ENCODE results near the gene SRP9. TPM values are rescaled to one million over a fixed set of nuclear protein-coding genes. Genes with fewer than 3 reads are reported as not detected.
A peak's percentile ranks its signal among the peaks of the same experiment; 100 is the strongest.

SRP9 gene
- total and polyA plus RNA-seq, 8 donors: 68.9 to 289 (median 156) TPM

- intact Hi-C loops (cut with DNase I; ENCODE audit: low total_unique reads): no loop called here
- H3K4me1 ChIP-seq: peaks cover 87 to 97% (median 93%) of the 10 kb centered on the region in 4 donors
These were observed 38.0 kb downstream of the SRP9 start for GRCh38 chr1:225815526-225816178.

DNA sequence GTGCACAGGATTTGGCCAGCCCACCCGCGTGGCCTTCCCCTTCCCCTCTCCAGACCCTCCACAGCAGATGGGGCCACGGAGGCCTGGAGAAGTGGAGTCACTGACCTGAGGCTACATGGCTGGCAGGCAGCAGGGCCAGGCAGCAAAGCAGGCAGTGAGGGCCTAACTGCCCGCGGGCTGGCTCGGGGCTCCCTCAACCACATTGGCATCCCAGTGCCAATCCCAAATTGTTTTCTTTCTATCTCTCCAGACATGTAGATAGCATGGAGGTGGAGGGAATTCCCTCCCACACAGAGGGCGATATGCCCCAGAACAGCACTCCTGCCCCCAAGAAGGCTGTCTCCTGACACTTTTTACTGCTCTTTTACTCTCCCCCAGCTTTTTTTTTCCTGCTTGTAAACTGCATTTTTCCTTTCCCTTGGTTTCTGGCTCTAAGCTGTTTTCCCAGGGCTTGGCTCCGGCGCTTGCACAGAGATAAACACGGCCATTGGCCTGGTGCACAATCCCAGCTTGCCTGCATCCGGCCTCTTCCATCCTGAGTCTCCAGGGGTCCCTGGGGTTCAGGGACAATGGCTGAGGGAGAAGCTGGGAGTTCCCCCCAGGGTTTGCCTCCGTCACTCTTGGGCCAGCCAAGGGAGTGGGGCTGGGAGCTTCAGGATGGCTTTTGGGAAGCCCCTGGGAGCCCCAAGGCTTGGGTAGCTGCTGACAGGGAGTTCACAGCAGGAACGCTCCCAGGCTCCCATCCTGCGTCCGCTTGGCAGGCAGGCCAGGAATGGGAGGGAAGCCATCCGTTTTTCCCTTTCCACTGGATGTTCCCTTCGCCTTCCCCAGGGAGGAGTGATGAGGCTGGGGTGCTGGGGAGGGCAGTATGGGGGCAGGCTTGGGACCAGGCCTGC, 39.3 kb downstream of the SRP9 start:
- Histone ChIP-seq H3K36me3 (no peaks in the 10 kb centered on the region), H3K4me3 (peak overlapping the region in 1 of 4 donors; percentile 1)
- peak; percentile 42 to 83 for DNase-seq

More at GRCh38 chr1:225815526-225816178, 38.0 kb downstream of the SRP9 start:
- no peaks in the 10 kb centered on the region for H3K27me3 ChIP-seq
- H3K9me3 ChIP-seq: no peaks in the 10 kb centered on the region
- DNase-seq: no peak
- no peak overlapping the region for H3K4me3 ChIP-seq
- H3K36me3 ChIP-seq: no peaks in the 10 kb centered on the region
- 89 to 95% (median 93%) methylated on average over 17 of the region's 17 CpGs for WGBS, 5 donors
- TF ChIP-seq CTCF (IDR thresholded peaks at IDR 0.05) (no peak), POLR2AphosphoS5 (IDR thresholded peaks at IDR 0.05) (no peak), POLR2A (IDR thresholded peaks at IDR 0.05) (no peak)
- peak overlapping the region in 4 of 5 donors; percentile 92 to 96 (median 94) for H3K27ac ChIP-seq

GRCh38 chr1:225817611-225818061, 40.0 kb downstream of the SRP9 start:
- Histone ChIP-seq H3K4me3 (peak overlapping the region in 1 of 4 donors; percentile 9), H3K4me1 (peaks cover 76 to 97% (median 86%) of the 10 kb centered on the region in 4 donors)

More for the DNA sequence above, 39.3 kb downstream of the SRP9 start:
- no peaks in the 10 kb centered on the region for H3K9me3 ChIP-seq
- WGBS, 5 donors: 25 to 43% (median 33%) methylated on average over 16 to 17 of the region's 17 CpGs
- TF ChIP-seq EP300 (IDR thresholded peaks at IDR 0.05) (no peak), POLR2A (IDR thresholded peaks at IDR 0.05) (no peak), POLR2AphosphoS5 (IDR thresholded peaks at IDR 0.05) (no peak), CTCF (IDR thresholded peaks at IDR 0.05) (no peak)
- H3K4me1 ChIP-seq: peaks cover 84 to 97% (median 90%) of the 10 kb centered on the region in 4 donors
- intact Hi-C loops (cut with DNase I; ENCODE audit: low total_unique reads): no loop called here
- H3K27ac ChIP-seq: peak overlapping the region; percentile 86 to 96 (median 94)
- H3K27me3 ChIP-seq: no peaks in the 10 kb centered on the region

More at GRCh38 chr1:225817611-225818061, 40.0 kb downstream of the SRP9 start:
- intact Hi-C loops (cut with DNase I; ENCODE audit: low total_unique reads): no loop called here
- WGBS, 5 donors: 20 to 32% (median 30%) methylated on average over 5 to 8 of the region's 8 CpGs
- Histone ChIP-seq H3K9me3 (no peaks in the 10 kb centered on the region), H3K27ac (peak overlapping the region; percentile 86 to 96 (median 94)), H3K27me3 (no peaks in the 10 kb centered on the region), H3K36me3 (peaks cover 0 to 2% (median under 1%) of the 10 kb centered on the region in 4 donors)
- peak; percentile 68 to 93 for DNase-seq
- peak; percentile 74 for TF ChIP-seq EP300 (IDR thresholded peaks at IDR 0.05)
- TF ChIP-seq CTCF (IDR thresholded peaks at IDR 0.05): peak in 1 of 7 experiments; percentile 6
- no peak for TF ChIP-seq POLR2A (IDR thresholded peaks at IDR 0.05)
- TF ChIP-seq POLR2AphosphoS5 (IDR thresholded peaks at IDR 0.05): peak; percentile 73 to 96 (median 91)
